Measurements from ENCODE around the gene CFAP74.

CFAP74 gene

DNA sequence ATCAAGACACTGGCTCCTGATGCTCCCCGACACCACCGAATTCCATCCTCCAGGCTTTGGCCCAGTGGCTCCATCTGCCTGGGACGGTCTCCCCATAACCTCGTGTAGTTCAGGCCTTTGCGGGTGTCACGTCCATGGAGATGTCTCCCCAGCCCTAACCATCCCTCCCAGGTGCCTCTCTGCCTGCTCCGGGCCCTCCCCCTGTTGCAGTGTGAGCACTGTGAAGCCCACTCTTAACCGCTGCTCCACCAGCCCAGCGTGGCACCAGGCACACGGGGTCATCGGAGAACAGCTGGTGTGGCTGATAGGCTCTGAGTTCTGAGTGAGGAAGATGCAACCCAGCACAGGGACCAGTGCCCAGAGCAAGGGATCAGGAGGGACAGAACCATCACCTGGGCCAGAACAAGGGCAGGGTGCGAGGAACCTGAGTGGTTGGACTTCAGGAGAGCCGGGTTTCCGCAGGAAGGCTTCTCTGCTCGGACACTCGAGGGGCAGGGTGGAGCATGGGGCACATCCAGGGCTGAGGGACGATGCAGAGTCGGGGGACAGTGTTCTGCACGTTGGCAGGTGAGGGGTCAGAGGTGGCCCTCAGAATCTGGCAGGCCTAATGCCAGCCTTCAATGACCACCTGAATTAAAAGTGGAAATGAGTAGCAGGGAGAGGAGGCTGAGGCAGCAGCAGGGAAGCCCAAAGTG lies 110.1 kb downstream of the CFAP74 start:
- no peak for TF ChIP-seq GATA2 (IDR thresholded peaks at IDR 0.05; ENCODE audit: low read depth, low read length)
- TF ChIP-seq GATA3 (IDR thresholded peaks at IDR 0.05; ENCODE audit: low read depth, low read length) = no peak

DNA sequence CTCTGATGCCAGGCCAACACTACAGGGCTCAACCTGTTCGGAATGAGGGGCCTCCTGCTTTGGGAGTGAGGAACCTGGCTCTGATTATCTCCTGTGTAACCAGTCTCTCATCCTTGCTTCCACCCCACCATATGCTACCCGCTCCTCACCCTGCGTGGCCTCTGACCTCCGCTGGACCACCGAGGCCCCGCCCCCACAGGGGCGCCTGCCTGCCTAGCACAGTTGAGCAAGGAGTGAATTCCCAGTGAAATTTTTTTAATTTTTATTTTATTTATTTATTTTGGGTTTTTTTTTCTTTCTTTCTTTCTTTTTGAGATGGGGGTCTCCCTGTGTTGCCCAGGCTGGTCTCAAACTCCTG lies 110.8 kb downstream of the CFAP74 start:
- TF ChIP-seq GATA2 (IDR thresholded peaks at IDR 0.05; ENCODE audit: low read depth, low read length) (no peak), GATA3 (IDR thresholded peaks at IDR 0.05; ENCODE audit: low read depth, low read length) (no peak)

DNA sequence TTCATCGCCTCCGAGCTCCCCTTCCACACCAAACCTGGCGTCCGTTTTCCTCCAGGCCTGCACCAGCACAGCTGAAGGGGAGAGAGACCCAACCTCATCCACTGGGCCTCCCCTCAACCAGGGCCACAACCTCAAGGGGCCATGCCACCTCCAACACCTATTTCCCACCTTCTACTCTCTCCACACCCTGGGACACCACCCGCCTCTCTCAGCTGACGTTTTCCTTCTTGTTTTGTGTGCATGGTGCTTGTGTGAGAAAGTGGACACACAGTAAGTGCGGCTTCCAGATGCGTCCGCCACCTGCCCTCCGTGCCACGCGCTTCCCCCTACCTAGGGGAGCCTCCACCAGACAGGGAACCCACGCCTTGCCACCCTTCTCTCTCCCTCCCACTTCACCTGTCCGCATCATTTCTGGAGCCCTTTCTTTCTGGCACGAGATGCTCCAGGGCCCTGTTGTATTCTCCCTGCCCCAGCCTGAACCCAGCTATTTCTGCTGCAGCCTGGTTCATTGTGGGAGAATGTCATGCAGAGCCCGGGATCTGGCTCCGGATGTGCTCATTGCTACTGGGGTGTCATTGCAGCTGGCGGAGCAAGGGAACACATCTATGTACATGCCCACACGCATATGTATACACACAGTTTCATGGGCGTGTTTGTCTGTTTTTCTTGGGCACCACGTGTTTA lies 111.4 kb downstream of the CFAP74 start:
- TF ChIP-seq GATA3 (IDR thresholded peaks at IDR 0.05; ENCODE audit: low read depth, low read length) (no peak), GATA2 (IDR thresholded peaks at IDR 0.05; ENCODE audit: low read depth, low read length) (no peak)

DNA sequence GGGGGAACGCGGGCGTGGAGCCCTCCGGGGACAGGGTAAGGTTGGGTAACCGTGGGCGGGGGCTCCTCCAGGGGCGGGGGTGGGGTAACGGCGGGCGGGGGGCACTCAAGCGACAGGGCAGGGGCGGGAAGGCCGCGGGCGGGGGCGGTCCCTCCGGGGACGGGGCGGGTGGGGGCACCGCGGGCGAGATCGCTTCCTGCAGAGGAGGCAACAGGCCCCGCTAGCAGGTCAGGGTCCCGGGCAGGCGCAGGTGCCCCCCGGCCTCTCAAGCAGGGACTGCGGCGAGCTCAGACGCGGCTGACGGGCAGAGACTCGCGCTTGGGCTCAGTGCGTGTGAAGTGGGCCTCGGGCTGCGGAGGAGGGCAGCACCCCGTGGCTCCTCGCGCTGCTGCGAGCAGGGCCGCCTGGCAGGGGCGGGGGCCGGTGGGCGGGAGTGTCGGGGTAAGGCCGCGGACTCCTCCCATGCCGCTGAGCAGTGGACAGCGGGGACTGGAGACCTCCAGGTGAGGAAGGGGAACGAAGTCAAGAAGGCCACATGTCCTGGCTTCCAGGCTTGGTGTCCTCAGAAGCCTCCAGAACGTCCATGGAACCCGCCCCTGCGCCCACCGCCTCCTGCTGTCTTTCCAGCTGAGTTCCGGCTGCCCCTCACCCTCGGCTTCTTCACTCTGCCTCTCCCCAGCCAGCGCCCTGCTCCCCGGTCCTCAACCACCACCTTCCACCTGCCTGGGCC lies 112.1 kb downstream of the CFAP74 start:
- TF ChIP-seq GATA3 (IDR thresholded peaks at IDR 0.05; ENCODE audit: low read depth, low read length) = no peak
- no peak for TF ChIP-seq GATA2 (IDR thresholded peaks at IDR 0.05; ENCODE audit: low read depth, low read length)

DNA sequence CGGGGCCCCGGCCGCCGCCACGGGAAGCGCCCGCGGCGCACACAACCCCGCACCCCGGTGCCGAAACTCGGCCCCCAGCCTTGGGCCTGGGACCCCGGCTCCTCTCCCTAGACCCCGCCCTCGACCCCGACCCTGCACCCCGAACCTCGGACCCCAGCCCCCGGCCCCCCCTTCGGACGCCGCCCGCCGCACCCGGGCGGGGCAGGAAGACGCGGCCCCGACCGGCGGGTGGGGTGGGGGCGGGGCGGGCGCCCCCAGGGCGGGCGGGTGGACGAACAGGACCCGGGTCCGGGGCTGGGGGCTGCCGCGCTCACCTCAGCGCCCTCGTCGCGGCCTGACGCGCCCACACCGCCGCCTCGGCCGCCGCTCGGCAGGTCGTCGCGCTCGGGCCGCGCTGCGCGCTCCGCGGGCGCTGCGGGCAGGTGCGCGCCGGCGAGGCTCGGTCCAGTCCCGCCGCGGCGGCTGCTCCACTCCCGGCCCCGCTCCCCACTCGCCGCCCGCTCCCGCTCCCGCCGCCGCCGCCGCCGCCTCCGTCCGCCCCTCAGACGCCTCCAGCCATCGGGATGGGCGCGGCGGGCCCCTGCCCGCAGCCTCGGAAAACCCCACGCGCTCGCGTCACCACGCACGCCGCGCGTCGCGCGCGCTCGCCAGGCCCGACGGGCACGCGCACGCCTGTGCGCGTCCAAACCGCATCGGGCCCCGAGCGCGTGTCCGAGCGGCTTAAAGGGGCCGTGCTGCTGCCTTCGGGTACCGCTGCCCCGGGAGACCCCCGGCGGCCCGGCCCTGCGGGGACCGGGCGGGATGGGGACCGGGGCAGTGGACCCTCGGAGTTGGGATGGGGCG lies 112.9 kb downstream of the CFAP74 start, which contains the start of gene GNB1:
TSS of gene GNB1 (minus strand) at position 582 of the 843 bp plus-strand sequence. CDS start 65,634 bp downstream, outside the sequence.
- TF ChIP-seq GATA2 (IDR thresholded peaks at IDR 0.05; ENCODE audit: low read depth, low read length) (no peak), GATA3 (IDR thresholded peaks at IDR 0.05; ENCODE audit: low read depth, low read length) (no peak)

DNA sequence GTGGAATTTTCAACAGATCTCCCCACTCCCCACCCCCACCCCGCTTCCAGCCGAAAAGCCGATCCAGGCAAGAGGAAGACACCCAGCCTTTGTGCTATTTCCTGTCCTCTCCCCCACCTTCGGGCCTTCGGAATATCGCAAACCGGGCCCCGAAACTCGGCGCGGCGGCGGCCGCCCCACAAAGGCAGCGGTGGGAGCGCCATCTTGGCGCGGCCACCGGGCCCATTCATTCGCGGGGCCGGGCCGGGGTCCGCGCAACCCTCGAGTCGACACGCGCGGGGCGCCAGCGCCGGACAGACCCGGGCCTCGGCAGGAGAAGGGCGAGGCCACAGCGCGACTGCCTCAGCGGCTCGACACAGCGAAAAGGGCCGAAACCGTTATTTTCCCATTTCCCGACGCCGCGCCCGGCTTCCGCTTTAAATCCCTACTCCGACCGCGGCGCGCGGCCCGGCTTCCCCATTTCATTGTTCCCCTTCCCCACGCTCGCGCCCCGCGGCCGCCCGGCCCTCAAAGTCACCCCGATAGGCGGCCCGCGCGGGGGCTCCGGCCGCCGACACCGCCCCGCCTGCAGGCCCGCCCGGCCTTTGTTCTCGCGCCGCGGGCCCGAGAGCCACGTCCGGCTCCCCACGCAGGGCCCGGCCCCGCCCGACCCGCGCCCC lies 113.6 kb downstream of the CFAP74 start:
- no peak for TF ChIP-seq GATA3 (IDR thresholded peaks at IDR 0.05; ENCODE audit: low read depth, low read length)
- TF ChIP-seq GATA2 (IDR thresholded peaks at IDR 0.05; ENCODE audit: low read depth, low read length) = no peak

DNA sequence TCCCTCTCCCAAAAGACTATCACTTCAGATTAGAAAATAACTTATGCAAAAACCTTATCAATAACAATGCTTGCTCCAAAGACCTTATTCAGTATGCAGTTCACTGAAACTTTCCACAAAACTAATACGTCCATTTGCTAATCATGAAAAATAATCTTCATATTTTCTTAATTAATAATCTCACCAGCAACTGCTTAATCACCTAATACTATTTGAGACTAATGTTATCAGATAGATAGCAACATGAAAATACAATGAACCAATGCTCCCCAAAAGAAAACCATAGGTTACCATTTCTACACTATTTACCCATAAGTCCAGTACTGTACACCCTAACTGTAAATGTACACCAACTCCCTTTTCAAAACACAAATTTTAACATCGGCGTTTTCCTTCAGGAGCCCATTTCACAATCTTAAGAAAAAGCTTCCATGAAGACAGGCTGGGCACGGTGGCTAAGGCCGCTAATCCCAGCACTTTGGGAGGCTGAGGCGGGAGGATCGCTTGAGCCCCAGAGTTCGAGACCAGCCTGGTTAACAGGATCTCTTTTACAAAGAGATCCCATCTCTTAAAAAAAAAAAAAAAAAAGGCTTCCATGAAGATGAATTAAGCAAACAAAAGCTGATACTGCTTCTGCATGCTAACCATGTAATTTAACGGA lies 114.4 kb downstream of the CFAP74 start:
- no peak for TF ChIP-seq GATA3 (IDR thresholded peaks at IDR 0.05; ENCODE audit: low read depth, low read length)
- TF ChIP-seq GATA2 (IDR thresholded peaks at IDR 0.05; ENCODE audit: low read depth, low read length) = no peak

DNA sequence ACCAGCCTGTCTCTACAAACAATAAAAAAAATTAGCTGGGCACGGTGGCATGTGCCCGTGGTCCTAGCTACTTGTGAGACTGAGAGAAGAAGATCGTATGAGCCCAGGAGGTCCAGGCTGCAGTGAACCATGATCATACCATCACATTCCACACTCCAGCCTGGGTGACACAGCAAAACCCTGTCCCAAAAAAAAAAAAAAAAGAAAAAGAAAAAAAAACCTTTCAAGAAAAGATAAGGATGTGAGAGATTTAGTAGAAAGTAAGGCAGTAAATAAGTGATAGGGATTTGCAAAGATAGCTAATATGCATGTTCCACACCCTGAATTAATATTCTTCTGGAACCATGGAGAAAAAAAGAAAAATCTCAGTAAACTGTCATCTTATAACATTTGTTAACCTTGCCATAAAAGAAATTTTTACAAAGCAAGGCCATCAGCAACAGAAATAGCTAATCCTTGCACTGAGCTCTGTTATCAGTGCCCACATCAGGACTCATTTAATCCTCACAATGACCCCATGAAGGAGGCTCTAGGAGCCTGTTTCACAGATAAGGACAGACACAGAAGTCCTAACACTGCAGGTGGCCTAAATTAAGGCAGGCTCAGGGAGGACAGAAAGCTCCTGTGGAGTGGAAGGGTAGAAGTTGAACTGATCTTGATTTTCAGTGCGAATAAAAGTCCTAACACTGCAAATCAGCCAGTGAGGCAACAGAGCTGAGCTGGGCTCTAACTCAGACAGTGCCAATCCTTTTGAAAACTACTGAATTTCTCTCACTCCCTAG lies 120.3 kb downstream of the CFAP74 start:
- TF ChIP-seq GATA2 (IDR thresholded peaks at IDR 0.05; ENCODE audit: low read depth, low read length) (peak; percentile 95), GATA3 (IDR thresholded peaks at IDR 0.05; ENCODE audit: low read depth, low read length) (peak; percentile 82)

DNA sequence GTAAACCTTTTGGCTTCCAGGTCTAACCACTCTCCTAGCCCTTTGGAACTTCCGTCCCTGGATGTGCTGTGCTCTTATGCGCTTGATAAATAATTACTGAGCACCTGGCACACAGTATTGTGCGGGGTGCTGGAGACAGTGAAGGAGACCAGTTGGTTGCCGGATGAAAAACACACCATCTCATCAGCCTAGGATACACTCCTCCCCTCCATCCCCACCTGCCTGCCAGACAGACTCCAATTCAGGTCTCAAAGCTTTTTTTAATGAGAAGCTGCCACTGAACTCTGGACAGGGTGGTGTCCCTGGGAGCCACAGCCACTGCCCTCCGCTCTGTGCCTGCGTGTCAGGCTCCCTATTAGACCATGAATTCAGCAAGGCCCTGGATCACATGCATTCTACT lies 121.9 kb downstream of the CFAP74 start:
- TF ChIP-seq GATA3 (IDR thresholded peaks at IDR 0.05; ENCODE audit: low read depth, low read length) (no peak), GATA2 (IDR thresholded peaks at IDR 0.05; ENCODE audit: low read depth, low read length) (no peak)

DNA sequence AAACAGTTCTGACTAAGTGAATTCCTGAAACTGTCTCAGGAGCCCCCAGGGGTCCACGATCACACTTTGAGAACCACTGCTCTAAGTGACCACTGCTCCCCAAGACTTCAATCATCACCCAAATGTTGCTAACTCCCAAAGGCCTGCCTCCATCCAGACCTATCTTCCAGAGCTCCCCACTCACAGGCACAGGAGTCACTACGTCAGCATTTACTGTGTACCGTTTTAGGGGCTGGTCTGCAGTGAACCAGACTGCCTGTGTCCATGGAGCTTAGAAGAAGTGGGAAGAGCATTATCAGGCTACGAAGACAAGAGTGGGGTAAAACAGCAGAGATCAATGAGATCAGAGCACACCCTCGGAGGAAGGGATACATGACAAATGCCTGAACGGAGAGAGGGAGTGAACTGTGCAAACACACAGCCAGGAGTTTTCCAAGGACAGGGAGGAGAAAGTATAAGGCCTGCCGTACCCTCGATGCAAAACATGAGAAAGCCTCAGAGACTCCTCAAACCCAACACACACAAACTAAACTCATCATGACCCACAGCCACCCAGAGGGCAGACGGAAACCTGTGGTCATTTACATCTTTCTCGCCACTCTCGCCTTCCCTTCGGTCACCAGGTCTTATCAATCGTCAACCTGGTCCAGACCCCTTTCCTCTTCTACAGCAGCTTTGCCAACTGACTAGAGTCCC lies 122.8 kb downstream of the CFAP74 start:
- TF ChIP-seq GATA2 (IDR thresholded peaks at IDR 0.05; ENCODE audit: low read depth, low read length) = no peak
- no peak for TF ChIP-seq GATA3 (IDR thresholded peaks at IDR 0.05; ENCODE audit: low read depth, low read length)

DNA sequence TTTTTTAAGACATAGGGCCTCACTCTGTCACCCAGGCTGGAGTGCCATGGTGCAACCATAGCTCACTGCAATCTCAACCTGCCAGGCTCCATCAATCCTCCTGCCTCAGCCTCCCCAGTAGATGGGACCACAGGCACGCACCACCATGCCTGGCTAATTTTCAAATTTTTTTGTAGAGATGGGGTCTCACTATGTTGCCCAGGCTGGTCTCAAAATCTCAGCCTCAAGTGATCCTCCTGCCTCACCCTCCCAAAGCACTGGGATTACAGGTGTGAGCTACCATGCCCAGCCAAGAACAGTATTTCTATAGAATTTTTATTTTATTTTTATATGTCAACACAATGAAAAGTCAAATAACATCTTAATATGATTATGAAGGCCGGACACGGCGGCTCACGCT lies 123.6 kb downstream of the CFAP74 start:
- TF ChIP-seq GATA3 (IDR thresholded peaks at IDR 0.05; ENCODE audit: low read depth, low read length) (no peak), GATA2 (IDR thresholded peaks at IDR 0.05; ENCODE audit: low read depth, low read length) (no peak)
